ENCODE results near the gene LCOR.
A peak's percentile ranks its signal among the peaks of the same experiment; 100 is the strongest.
"Not testable (repeated sequence)": the region's sequence is repeated elsewhere in the genome, so short reads cannot be mapped to it uniquely, and the experiment has no call there.

The LCOR gene

GRCh38 chr10:96917628-96918027 is 85.5 kb downstream of the LCOR start:
- DNase-seq (no peak), ATAC-seq (replicated peaks) (no peak)
- no peak overlapping the region for H3K27ac Mint-ChIP-seq
- peaks cover 0 to 3% of the 10 kb centered on the region in 2 donors for H3K9me3 Mint-ChIP-seq
- H3K4me3 Mint-ChIP-seq: no peak overlapping the region
- peaks cover 32 to 60% of the 10 kb centered on the region in 2 donors for H3K4me1 Mint-ChIP-seq
- no peaks in the 10 kb centered on the region for H3K27me3 Mint-ChIP-seq
- peaks cover 32 to 38% of the 10 kb centered on the region in 2 donors for H3K36me3 Mint-ChIP-seq

- peaks cover 30 to 63% of the 10 kb centered on the region in 2 donors for H3K4me1 Mint-ChIP-seq
- peaks cover 28 to 34% of the 10 kb centered on the region in 2 donors for H3K36me3 Mint-ChIP-seq
- DNase-seq: no peak
- peak in 1 of 2 donors; percentile 36 for ATAC-seq (replicated peaks)
- peaks cover 0 to 3% of the 10 kb centered on the region in 2 donors for H3K9me3 Mint-ChIP-seq
- no peak overlapping the region for H3K4me3 Mint-ChIP-seq
- H3K27ac Mint-ChIP-seq: peak overlapping the region; percentile 7
- H3K27me3 Mint-ChIP-seq: no peaks in the 10 kb centered on the region
Observed at GRCh38 chr10:96918214-96919002, 86.3 kb downstream of the LCOR start.

- Mint-ChIP-seq H3K36me3 (peaks cover 27 to 39% of the 10 kb centered on the region in 2 donors), H3K27me3 (no peaks in the 10 kb centered on the region), H3K4me1 (peaks cover 28 to 63% of the 10 kb centered on the region in 2 donors), H3K4me3 (peak overlapping the region in 1 of 2 donors; percentile 48), H3K27ac (peak overlapping the region; percentile 43), H3K9me3 (peaks cover 0 to 3% of the 10 kb centered on the region in 2 donors)
- DNase-seq: peak; percentile 3
- peak; percentile 83 to 88 for ATAC-seq (replicated peaks)
Observed at GRCh38 chr10:96919785-96920430, 87.8 kb downstream of the LCOR start.

- H3K4me3 Mint-ChIP-seq: no peak overlapping the region
- H3K4me1 Mint-ChIP-seq: peaks cover 28 to 61% of the 10 kb centered on the region in 2 donors
- no peaks in the 10 kb centered on the region for H3K27me3 Mint-ChIP-seq
Observed at GRCh38 chr10:96921655-96922054, 89.6 kb downstream of the LCOR start.

GRCh38 chr10:96922978-96923948 is 91.2 kb downstream of the LCOR start:
- Mint-ChIP-seq H3K27ac (no peak overlapping the region), H3K4me1 (peaks cover 20 to 46% of the 10 kb centered on the region in 2 donors), H3K9me3 (peaks cover 0 to 3% of the 10 kb centered on the region in 2 donors), H3K4me3 (peak overlapping the region in 1 of 2 donors; percentile 39), H3K27me3 (no peaks in the 10 kb centered on the region), H3K36me3 (peaks cover 20 to 39% of the 10 kb centered on the region in 2 donors)
- peak; percentile 62 to 64 for ATAC-seq (replicated peaks)
- DNase-seq: no peak

More at GRCh38 chr10:96921655-96922054, 89.6 kb downstream of the LCOR start:
- peaks cover 0 to 3% of the 10 kb centered on the region in 2 donors for H3K9me3 Mint-ChIP-seq
- H3K36me3 Mint-ChIP-seq: peaks cover 24 to 35% of the 10 kb centered on the region in 2 donors
- DNase-seq (no peak), ATAC-seq (replicated peaks) (no peak)
- no peak overlapping the region for H3K27ac Mint-ChIP-seq

- Mint-ChIP-seq H3K9me3 (peaks cover 0 to 3% of the 10 kb centered on the region in 2 donors), H3K27ac (no peak overlapping the region), H3K36me3 (peaks cover 26 to 48% of the 10 kb centered on the region in 2 donors), H3K4me1 (peaks cover 9 to 40% of the 10 kb centered on the region in 2 donors), H3K27me3 (no peaks in the 10 kb centered on the region), H3K4me3 (no peak overlapping the region)
- DNase-seq: no peak
- no peak for ATAC-seq (replicated peaks)
Observed at GRCh38 chr10:96924861-96925260, 92.8 kb downstream of the LCOR start.

- H3K36me3 Mint-ChIP-seq: peaks cover 19 to 35% of the 10 kb centered on the region in 2 donors
- no peaks in the 10 kb centered on the region for H3K27me3 Mint-ChIP-seq
- H3K4me3 Mint-ChIP-seq: no peak overlapping the region
- H3K9me3 Mint-ChIP-seq: no peaks in the 10 kb centered on the region
- peaks cover 4 to 19% of the 10 kb centered on the region in 2 donors for H3K4me1 Mint-ChIP-seq
- DNase-seq (no peak), ATAC-seq (replicated peaks) (no peak)
- H3K27ac Mint-ChIP-seq: no peak overlapping the region
Observed at GRCh38 chr10:96930469-96930868, 98.4 kb downstream of the LCOR start.

- Mint-ChIP-seq H3K9me3 (no peaks in the 10 kb centered on the region), H3K4me1 (peaks cover 8 to 9% of the 10 kb centered on the region in 2 donors), H3K27ac (no peak overlapping the region), H3K4me3 (no peak overlapping the region), H3K36me3 (peaks cover 7 to 29% of the 10 kb centered on the region in 2 donors), H3K27me3 (no peaks in the 10 kb centered on the region)
- ATAC-seq (replicated peaks) (no peak), DNase-seq (no peak)
Observed at GRCh38 chr10:96935148-96935547, 103.0 kb downstream of the LCOR start.

- Mint-ChIP-seq H3K4me3 (no peak overlapping the region), H3K9me3 (no peaks in the 10 kb centered on the region), H3K27me3 (no peaks in the 10 kb centered on the region), H3K27ac (no peak overlapping the region), H3K36me3 (peaks cover 7 to 29% of the 10 kb centered on the region in 2 donors), H3K4me1 (peaks cover 4 to 9% of the 10 kb centered on the region in 2 donors)
- ATAC-seq (replicated peaks) (no peak), DNase-seq (no peak)
Observed at GRCh38 chr10:96935810-96936209, 103.7 kb downstream of the LCOR start.

GRCh38 chr10:96943161-96943560 is 111.1 kb downstream of the LCOR start:
- not testable (repeated sequence) for DNase-seq; H3K27me3 Mint-ChIP-seq; H3K27ac Mint-ChIP-seq; ATAC-seq (replicated peaks); H3K4me3 Mint-ChIP-seq; H3K9me3 Mint-ChIP-seq
- Mint-ChIP-seq H3K36me3 (peaks cover 8 to 14% of the 10 kb centered on the region in 2 donors), H3K4me1 (peaks cover 6 to 14% of the 10 kb centered on the region in 2 donors)

- Mint-ChIP-seq H3K9me3 (no peaks in the 10 kb centered on the region), H3K27me3 (no peaks in the 10 kb centered on the region), H3K36me3 (peaks cover 10 to 14% of the 10 kb centered on the region in 2 donors), H3K4me1 (peaks cover 6 to 14% of the 10 kb centered on the region in 2 donors), H3K27ac (no peak overlapping the region), H3K4me3 (no peak overlapping the region)
- DNase-seq (no peak), ATAC-seq (replicated peaks) (no peak)
Observed at GRCh38 chr10:96947036-96947435, 114.9 kb downstream of the LCOR start.

GRCh38 chr10:96949039-96949683 is 117.1 kb downstream of the LCOR start:
- H3K9me3 Mint-ChIP-seq: no peaks in the 10 kb centered on the region
- H3K27ac Mint-ChIP-seq: no peak overlapping the region
- H3K4me3 Mint-ChIP-seq: peak overlapping the region in 1 of 2 donors; percentile 11
- H3K36me3 Mint-ChIP-seq: peaks cover 19 to 23% of the 10 kb centered on the region in 2 donors
- ATAC-seq (replicated peaks) (no peak), DNase-seq (no peak)
- peaks cover 6 to 21% of the 10 kb centered on the region in 2 donors for H3K4me1 Mint-ChIP-seq
- H3K27me3 Mint-ChIP-seq: no peaks in the 10 kb centered on the region

GRCh38 chr10:96951954-96952353 is 119.9 kb downstream of the LCOR start:
- no peak overlapping the region for H3K27ac Mint-ChIP-seq
- DNase-seq: no peak
- no peak overlapping the region for H3K4me3 Mint-ChIP-seq
- H3K36me3 Mint-ChIP-seq: peaks cover 26 to 35% of the 10 kb centered on the region in 2 donors
- peaks cover 0 to 8% of the 10 kb centered on the region in 2 donors for H3K4me1 Mint-ChIP-seq
- H3K27me3 Mint-ChIP-seq: no peaks in the 10 kb centered on the region
- no peaks in the 10 kb centered on the region for H3K9me3 Mint-ChIP-seq
- ATAC-seq (replicated peaks): no peak

Data from stimulated activated naive B cell treated with anti-CD40 and anti-IgM and Interleukin-4, amounts not matched to agents 10 μg/mL and 1 μg/mL and 100 μg/mL, for 72 hours (primary cell).